IPS-18c (cell line): ENCODE measurements around the gene OR6C2.
"Not testable (repeated sequence)": the region's sequence is repeated elsewhere in the genome, so short reads cannot be mapped to it uniquely, and the experiment has no call there.

Experiments
- H3K4me3 ChIP-seq: 2 replicates; pipeline ENCODE4 v1.7.0; 2013; ENCODE audit warnings: low read depth, mild to moderate bottlenecking, low read length, moderate library complexity; ENCODE audit not compliant: insufficient read depth
- H3K9me3 ChIP-seq: one replicate; pipeline ENCODE4 v1.6.1; 2013; ENCODE audit warnings: mild to moderate bottlenecking, low read length, moderate library complexity; ENCODE audit not compliant: control insufficient read depth, insufficient read depth

The OR6C2 gene

GRCh38 chr12:55443776-55444175, at the start of gene OR6C2:
OR6C2 (plus strand) TSS chr12:55444076; CDS start chr12:55452214, 8,138 bp downstream.
- H3K4me3 ChIP-seq, result no peak within 1 kb of the TSS
- no peaks in the 10 kb centered on the region for H3K9me3 ChIP-seq

- H3K9me3 ChIP-seq, result peaks cover 6% of the 10 kb centered on the region
- H3K4me3 ChIP-seq, result no peak overlapping the region
Observed at GRCh38 chr12:55396326-55396725, 47.5 kb upstream of the OR6C2 start.

GRCh38 chr12:55400229-55400628, 43.6 kb upstream of the OR6C2 start, which contains the start of gene OR6C65:
OR6C65 (plus strand) TSS chr12:55400529; CDS start chr12:55400529, 0 bp downstream.
- H3K4me3 ChIP-seq, result no peak within 1 kb of the TSS
- H3K9me3 ChIP-seq, result no peaks in the 10 kb centered on the region

- Histone ChIP-seq H3K9me3 (no peaks in the 10 kb centered on the region), H3K4me3 (no peak overlapping the region)
Observed at GRCh38 chr12:55407866-55408265, 36.0 kb upstream of the OR6C2 start.

GRCh38 chr12:55409133-55409532, 34.7 kb upstream of the OR6C2 start:
- H3K4me3 ChIP-seq, H3K9me3 ChIP-seq: not testable (repeated sequence)

- not testable (repeated sequence) for H3K9me3 ChIP-seq, H3K4me3 ChIP-seq
Observed at GRCh38 chr12:55412138-55412537, 31.7 kb upstream of the OR6C2 start.

GRCh38 chr12:55413498-55414388, 30.1 kb upstream of the OR6C2 start:
- H3K4me3 ChIP-seq, H3K9me3 ChIP-seq: not testable (repeated sequence)

GRCh38 chr12:55414396-55414823, 29.5 kb upstream of the OR6C2 start:
- H3K4me3 ChIP-seq, H3K9me3 ChIP-seq: not testable (repeated sequence)

- H3K4me3 ChIP-seq, H3K9me3 ChIP-seq: not testable (repeated sequence)
Observed at GRCh38 chr12:55414889-55415288, 29.0 kb upstream of the OR6C2 start.

GRCh38 chr12:55416961-55417360, 26.9 kb upstream of the OR6C2 start:
- no peak overlapping the region for H3K4me3 ChIP-seq

GRCh38 chr12:55420307-55420962, 23.4 kb upstream of the OR6C2 start:
- no peaks in the 10 kb centered on the region for H3K9me3 ChIP-seq
- no peak overlapping the region for H3K4me3 ChIP-seq

More at GRCh38 chr12:55416961-55417360, 26.9 kb upstream of the OR6C2 start:
- no peaks in the 10 kb centered on the region for H3K9me3 ChIP-seq

GRCh38 chr12:55425954-55426353, 17.9 kb upstream of the OR6C2 start, which contains the start of gene OR6C76:
OR6C76 (plus strand) TSS chr12:55426254; CDS start chr12:55426254, 0 bp downstream.
- Histone ChIP-seq H3K9me3 (no peaks in the 10 kb centered on the region), H3K4me3 (no peak within 1 kb of the TSS)

- H3K4me3 ChIP-seq, result no peak overlapping the region
- no peaks in the 10 kb centered on the region for H3K9me3 ChIP-seq
Observed at GRCh38 chr12:55428331-55429243, 15.3 kb upstream of the OR6C2 start.

- not testable (repeated sequence) for H3K4me3 ChIP-seq, H3K9me3 ChIP-seq
Observed at GRCh38 chr12:55441233-55441632, 2.6 kb upstream of the OR6C2 start.

GRCh38 chr12:55445357-55445756, 1.5 kb downstream of the OR6C2 start:
- no peaks in the 10 kb centered on the region for H3K9me3 ChIP-seq
- no peak overlapping the region for H3K4me3 ChIP-seq

GRCh38 chr12:55446326-55446725, 2.5 kb downstream of the OR6C2 start:
- Histone ChIP-seq H3K4me3 (no peak overlapping the region), H3K9me3 (no peaks in the 10 kb centered on the region)

GRCh38 chr12:55448825-55449224, 4.9 kb downstream of the OR6C2 start:
- Histone ChIP-seq H3K4me3 (no peak overlapping the region), H3K9me3 (no peaks in the 10 kb centered on the region)
